Measurements from ENCODE around the gene FBXO34. TPM values are rescaled to one million over a fixed set of nuclear protein-coding genes. Genes with fewer than 3 reads are reported as not detected.

The FBXO34 gene
- total RNA-seq, 1 donor from 2014 or later = 17.1 TPM

DNA sequence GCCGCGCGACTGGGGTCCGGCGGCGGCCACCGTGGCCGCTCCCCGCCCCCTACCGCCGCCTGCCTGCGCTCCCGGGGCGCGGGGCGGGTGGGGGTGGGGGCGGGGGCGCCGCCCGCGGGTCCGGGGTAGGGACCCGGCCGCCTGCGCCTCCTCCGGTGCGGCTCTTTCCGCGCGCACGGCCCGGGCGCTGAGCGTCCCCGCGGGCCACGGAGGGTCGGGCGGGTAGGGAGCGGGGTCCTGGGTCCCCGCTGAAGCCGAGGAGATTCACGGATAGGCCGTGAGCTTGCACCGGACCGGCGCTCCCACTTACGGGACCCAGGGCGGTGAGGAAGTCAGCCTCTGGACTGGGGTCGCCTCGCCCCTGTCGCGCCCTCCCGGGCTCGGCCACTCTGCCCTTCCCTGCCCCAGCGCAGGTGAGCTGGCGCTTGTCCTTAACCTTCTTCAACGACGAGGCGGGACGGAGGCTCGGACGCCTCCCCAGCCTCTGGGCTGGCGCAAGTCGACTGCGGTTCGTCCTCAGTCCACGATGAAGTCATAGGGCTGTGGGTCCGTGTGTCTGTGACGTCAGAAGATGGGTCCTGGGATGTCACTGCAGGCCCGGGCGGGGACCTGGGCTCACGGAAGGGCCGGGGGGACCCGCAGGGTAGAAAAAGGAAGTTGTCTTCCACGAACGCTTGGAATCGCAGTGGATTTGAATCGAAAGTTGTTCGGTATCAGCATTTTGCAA lies 514 bp downstream of the FBXO34 start:
- H3K4me1 Mint-ChIP-seq = peaks cover 33% of the 10 kb centered on the region
- H3K4me3 Mint-ChIP-seq = peak overlapping the region; percentile 90
- H3K27ac Mint-ChIP-seq (ENCODE audit: unreplicated experiment) = peak overlapping the region; percentile 96
- DNase-seq (ENCODE audit: low read depth, low spot score) = peak; percentile 53
- no peaks in the 10 kb centered on the region for H3K36me3 Mint-ChIP-seq (ENCODE audit: low read depth)
- TF ChIP-seq, protein P1, sequence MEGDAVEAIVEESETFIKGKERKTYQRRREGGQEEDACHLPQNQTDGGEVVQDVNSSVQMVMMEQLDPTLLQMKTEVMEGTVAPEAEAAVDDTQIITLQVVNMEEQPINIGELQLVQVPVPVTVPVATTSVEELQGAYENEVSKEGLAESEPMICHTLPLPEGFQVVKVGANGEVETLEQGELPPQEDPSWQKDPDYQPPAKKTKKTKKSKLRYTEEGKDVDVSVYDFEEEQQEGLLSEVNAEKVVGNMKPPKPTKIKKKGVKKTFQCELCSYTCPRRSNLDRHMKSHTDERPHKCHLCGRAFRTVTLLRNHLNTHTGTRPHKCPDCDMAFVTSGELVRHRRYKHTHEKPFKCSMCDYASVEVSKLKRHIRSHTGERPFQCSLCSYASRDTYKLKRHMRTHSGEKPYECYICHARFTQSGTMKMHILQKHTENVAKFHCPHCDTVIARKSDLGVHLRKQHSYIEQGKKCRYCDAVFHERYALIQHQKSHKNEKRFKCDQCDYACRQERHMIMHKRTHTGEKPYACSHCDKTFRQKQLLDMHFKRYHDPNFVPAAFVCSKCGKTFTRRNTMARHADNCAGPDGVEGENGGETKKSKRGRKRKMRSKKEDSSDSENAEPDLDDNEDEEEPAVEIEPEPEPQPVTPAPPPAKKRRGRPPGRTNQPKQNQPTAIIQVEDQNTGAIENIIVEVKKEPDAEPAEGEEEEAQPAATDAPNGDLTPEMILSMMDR (conservative IDR thresholded peaks at IDR 0.05) = no peak
- H3K27me3 Mint-ChIP-seq (ENCODE audit: low read depth) = peaks cover 2% of the 10 kb centered on the region
- H3K9me3 Mint-ChIP-seq = no peaks in the 10 kb centered on the region

DNA sequence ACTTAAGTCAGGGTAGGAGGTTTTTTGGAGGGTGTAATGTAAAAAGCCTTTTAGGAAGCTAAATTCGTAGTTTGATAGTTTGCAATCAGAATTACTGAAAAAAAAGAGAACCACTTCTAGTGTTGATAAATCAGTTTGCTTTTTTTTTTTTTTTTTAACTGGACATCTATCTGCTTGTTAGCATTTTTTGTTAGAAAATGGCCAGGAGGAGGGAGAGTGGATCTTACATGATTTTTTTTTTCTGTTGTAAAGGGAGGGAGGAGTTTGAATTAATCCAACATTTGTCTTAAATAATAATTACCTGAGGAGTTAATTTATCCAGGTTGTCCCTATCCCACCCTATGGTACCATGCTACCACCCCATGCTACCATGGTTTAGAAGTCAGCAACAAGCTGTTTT lies 1.2 kb downstream of the FBXO34 start:
- no peak for DNase-seq (ENCODE audit: low read depth, low spot score)
- Mint-ChIP-seq H3K27me3 (ENCODE audit: low read depth) (peaks cover 2% of the 10 kb centered on the region), H3K4me1 (peaks cover 33% of the 10 kb centered on the region), H3K4me3 (peak overlapping the region; percentile 90), H3K36me3 (ENCODE audit: low read depth) (no peaks in the 10 kb centered on the region), H3K27ac (ENCODE audit: unreplicated experiment) (peak overlapping the region; percentile 96), H3K9me3 (no peaks in the 10 kb centered on the region)
- TF ChIP-seq, protein P1 (conservative IDR thresholded peaks at IDR 0.05) = no peak

DNA sequence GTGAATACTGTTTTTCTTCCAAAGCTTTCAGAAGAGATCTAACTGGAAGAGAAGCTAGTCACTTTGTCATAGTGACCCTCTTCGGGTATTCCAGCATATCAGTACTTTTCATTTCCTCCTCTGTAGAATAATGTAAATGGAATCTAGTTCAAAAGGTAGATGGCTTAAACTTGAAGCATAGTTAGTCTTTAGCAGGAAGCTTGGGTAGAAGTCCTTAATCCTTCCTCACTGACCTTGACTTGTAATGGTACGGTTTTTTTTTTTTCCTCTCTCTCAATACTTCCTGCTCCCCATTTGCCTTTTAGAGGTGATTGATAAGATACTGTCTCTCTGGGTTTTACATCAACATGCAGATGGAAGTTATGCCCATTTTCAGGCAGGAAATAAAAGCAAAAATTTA lies 1.7 kb downstream of the FBXO34 start:
- peaks cover 2% of the 10 kb centered on the region for H3K36me3 Mint-ChIP-seq (ENCODE audit: low read depth)
- H3K4me1 Mint-ChIP-seq = peaks cover 33% of the 10 kb centered on the region
- no peak for DNase-seq (ENCODE audit: low read depth, low spot score)
- TF ChIP-seq, protein P1 (conservative IDR thresholded peaks at IDR 0.05) = no peak
- no peak overlapping the region for H3K27ac Mint-ChIP-seq (ENCODE audit: unreplicated experiment)
- H3K9me3 Mint-ChIP-seq = no peaks in the 10 kb centered on the region
- H3K27me3 Mint-ChIP-seq (ENCODE audit: low read depth) = peaks cover 2% of the 10 kb centered on the region
- peak overlapping the region; percentile 90 for H3K4me3 Mint-ChIP-seq

DNA sequence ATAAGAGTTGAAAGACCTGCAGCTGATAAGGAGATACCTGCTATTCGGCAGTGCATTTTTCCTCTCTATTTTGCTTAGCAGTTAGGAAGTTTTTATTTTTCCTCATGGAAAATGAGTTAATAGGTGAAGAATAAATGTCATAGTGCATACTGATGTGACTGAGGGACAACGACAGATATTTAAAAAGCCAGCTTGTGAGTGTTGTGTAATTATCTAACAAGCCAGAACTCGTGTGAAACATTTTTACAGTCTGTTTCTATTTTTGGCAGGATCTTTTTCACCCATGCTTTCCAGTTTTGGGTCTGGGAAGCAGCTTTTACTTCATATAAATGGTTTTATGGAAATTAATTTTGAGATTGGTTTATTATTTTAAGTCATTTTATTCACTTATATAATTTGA lies 2.9 kb downstream of the FBXO34 start:
- TF ChIP-seq, protein P1 (conservative IDR thresholded peaks at IDR 0.05) = no peak
- no peak for DNase-seq (ENCODE audit: low read depth, low spot score)
- no peak overlapping the region for H3K27ac Mint-ChIP-seq (ENCODE audit: unreplicated experiment)

GRCh38 chr14:55274751-55275150 lies 3.5 kb downstream of the FBXO34 start:
- peaks cover 33% of the 10 kb centered on the region for H3K4me1 Mint-ChIP-seq
- TF ChIP-seq, protein P1 (conservative IDR thresholded peaks at IDR 0.05) = no peak
- no peaks in the 10 kb centered on the region for H3K27me3 Mint-ChIP-seq (ENCODE audit: low read depth)
- H3K4me3 Mint-ChIP-seq = peak overlapping the region; percentile 47
- H3K27ac Mint-ChIP-seq (ENCODE audit: unreplicated experiment) = no peak overlapping the region
- DNase-seq (ENCODE audit: low read depth, low spot score) = no peak
- peaks cover 2% of the 10 kb centered on the region for H3K36me3 Mint-ChIP-seq (ENCODE audit: low read depth)
- H3K9me3 Mint-ChIP-seq = no peaks in the 10 kb centered on the region

More for the DNA sequence above, 2.9 kb downstream of the FBXO34 start:
- no peaks in the 10 kb centered on the region for H3K9me3 Mint-ChIP-seq
- peaks cover 2% of the 10 kb centered on the region for H3K36me3 Mint-ChIP-seq (ENCODE audit: low read depth)
- peaks cover 33% of the 10 kb centered on the region for H3K4me1 Mint-ChIP-seq
- H3K4me3 Mint-ChIP-seq = peak overlapping the region; percentile 29
- H3K27me3 Mint-ChIP-seq (ENCODE audit: low read depth) = no peaks in the 10 kb centered on the region

Measured in neural crest cell (in vitro differentiated cells).